HCT116 (cell line): ENCODE measurements around the gene SYNPR. TPM values are rescaled to one million over a fixed set of nuclear protein-coding genes. Genes with fewer than 3 reads are reported as not detected.

Experiments
- ATAC-seq: fragments of 200-7000 bp; cut with Tn5 transposase; 2 replicates; pipeline ENCODE4 v1.9.1; 2020; ENCODE audit warnings: mild to moderate bottlenecking, moderate library complexity
- BruUV-seq: library from RNA; stranded (reverse); fragments of 400-500 nt; replicated peaks from 2 replicates; lab custom pipeline; 2021; lab: Mats Ljungman, UMichigan
- CTCF ChIA-PET: fragments of 300-600 bp; sonication (Branson Sonifier 250); formaldehyde crosslinking; loops from one replicate; lab custom pipeline; 2021; ENCODE audit warnings: antibody characterized with exemption; lab: Charles Lee
- POLR2A ChIA-PET: fragments of 300-600, 350-600 bp; sonication (Branson Sonifier 250); formaldehyde crosslinking; loops from one replicate; lab custom pipeline; 2021; ENCODE audit warnings: antibody characterized with exemption; lab: Charles Lee
- RAD21 ChIA-PET, 2 experiments: fragments of 300-600 bp; sonication (Branson Sonifier 250); formaldehyde crosslinking; loops; one replicate each; lab custom pipeline; 2023; ENCODE audit warnings: low total read pairs in 2 of 2; ENCODE audit not compliant: uncharacterized antibody in 2 of 2, unreplicated experiment in 2 of 2, low non-redundant PET in 1 of 2; lab: Charles Lee
- DNase-seq: peaks from one replicate; pipeline ENCODE4 v3.0.0-alpha.2; 2010; ENCODE audit warnings: low read depth, low spot score
- H2AFZ ChIP-seq: fragments of 200-600 bp; shearing (Covaris generic), sonication (generic); 2 replicates; pipeline ENCODE4 v1.6.1; 2017; ENCODE audit warnings: low read depth, mixed run types, mixed read lengths, antibody characterized with exemption, low read length; ENCODE audit not compliant: poor library complexity, severe bottlenecking
- H3K27ac ChIP-seq: 2 replicates; pipeline ENCODE4 v1.5.1; 2012; ENCODE audit warnings: low read depth, low read length
- H3K27me3 ChIP-seq: fragments of 200-600 bp; sonication (generic); 2 replicates; pipeline ENCODE4 v1.6.1; 2016; ENCODE audit warnings: mixed run types, low read length, mixed read lengths; ENCODE audit not compliant: insufficient read depth
- H3K36me3 ChIP-seq, 2 experiments: fragments of 200-500 bp in 1 of 2; fragments of 200-600 bp in 1 of 2; sonication (Bioruptor generic) in 1 of 2; sonication (generic) in 1 of 2; 2 replicates each; pipeline versions ENCODE4 v1.5.1 to v1.6.1; 2014 to 2016; ENCODE audit warnings: low read length in 2 of 2, inconsistent platforms in 1 of 2, mixed read lengths in 1 of 2, mixed run types in 1 of 2; ENCODE audit not compliant: insufficient read depth in 2 of 2, control insufficient read depth in 1 of 2
- H3K4me1 ChIP-seq, 2 experiments: fragments of 200-600 bp in 1 of 2; sonication (generic) in 1 of 2; 2 replicates each; pipeline versions ENCODE4 v1.5.1 to v1.6.1; 2012 to 2017; ENCODE audit warnings: low read length in 2 of 2, inconsistent platforms in 1 of 2, mild to moderate bottlenecking in 1 of 2, mixed read lengths in 1 of 2, mixed run types in 1 of 2, moderate library complexity in 1 of 2; ENCODE audit not compliant: insufficient read depth in 2 of 2, control insufficient read depth in 1 of 2
- H3K4me2 ChIP-seq: fragments of 200-600 bp; sonication (generic); 2 replicates; pipeline ENCODE4 v1.6.1; 2017; ENCODE audit warnings: mixed run types, low read length, mixed read lengths
- H3K4me3 ChIP-seq, 2 experiments: fragments of 200-600 bp in 1 of 2; sonication (generic) in 1 of 2; replicated peaks in 1 of 2; 2 replicates each; pipeline ENCODE4 v1.5.1; 2011 to 2016; ENCODE audit warnings: low read length in 2 of 2, control low read depth in 1 of 2, low read depth in 1 of 2, mild to moderate bottlenecking in 1 of 2, mixed read lengths in 1 of 2, mixed run types in 1 of 2
- H3K79me2 ChIP-seq: fragments of 200-600 bp; sonication (generic); 2 replicates; pipeline ENCODE4 v1.6.1; 2017; ENCODE audit warnings: mild to moderate bottlenecking, mixed run types, low read length, moderate library complexity, mixed read lengths; ENCODE audit not compliant: insufficient read depth
- H3K9ac ChIP-seq: fragments of 200-600 bp; sonication (generic); 2 replicates; pipeline ENCODE4 v1.6.1; 2016; ENCODE audit warnings: low read length, mixed read lengths
- H3K9me2 ChIP-seq: fragments of 200-600 bp; sonication (generic), shearing (Covaris generic); 2 replicates; pipeline ENCODE4 v1.6.1; 2017; ENCODE audit warnings: mixed run types, mild to moderate bottlenecking, moderate library complexity; ENCODE audit not compliant: insufficient read depth
- H3K9me3 ChIP-seq, 2 experiments: fragments of 200-500 bp in 1 of 2; fragments of 200-600 bp in 1 of 2; sonication (Bioruptor generic) in 1 of 2; sonication (generic) in 1 of 2; 2 replicates each; pipeline ENCODE4 v1.6.1; 2014 to 2017; ENCODE audit warnings: low read length in 2 of 2, mixed read lengths in 2 of 2, inconsistent platforms in 1 of 2, low read depth in 1 of 2, mild to moderate bottlenecking in 1 of 2, mixed run types in 1 of 2, moderate library complexity in 1 of 2; ENCODE audit not compliant: control insufficient read depth in 1 of 2, insufficient read depth in 1 of 2
- H4K20me1 ChIP-seq: fragments of 200-600 bp; sonication (generic), shearing (Covaris generic); 2 replicates; pipeline ENCODE4 v1.6.1; 2017; ENCODE audit warnings: mixed run types, mild to moderate bottlenecking, moderate library complexity; ENCODE audit not compliant: insufficient read depth
- CEBPB ChIP-seq: IDR thresholded peaks from 2 replicates; pipeline ENCODE4 v1.6.1; 2012; ENCODE audit warnings: low read depth
- EGR1 ChIP-seq: IDR thresholded peaks from 2 replicates; pipeline ENCODE4 v1.6.1; 2012; ENCODE audit warnings: low read depth
- ELF1 ChIP-seq: IDR thresholded peaks from 2 replicates; pipeline ENCODE4 v1.6.1; 2012; ENCODE audit warnings: low read depth, borderline replicate concordance
- EZH2phosphoT487 ChIP-seq: fragments of 200-600 bp; IDR thresholded peaks from 2 replicates; pipeline ENCODE4 v1.6.1; 2018; ENCODE audit warnings: antibody characterized with exemption, borderline replicate concordance
- JUND ChIP-seq: IDR thresholded peaks from 2 replicates; pipeline ENCODE4 v1.6.1; 2012
- MAX ChIP-seq: IDR thresholded peaks from 2 replicates; pipeline ENCODE4 v1.6.1; 2012
- POLR2A ChIP-seq: IDR thresholded peaks from 2 replicates; pipeline ENCODE4 v1.7.0; 2011; ENCODE audit warnings: borderline replicate concordance; ENCODE audit not compliant: insufficient read depth, insufficient read length; ENCODE audit errors: extremely low read depth
- POLR2AphosphoS5 ChIP-seq: IDR thresholded peaks from 2 replicates; pipeline ENCODE4 v1.6.1; 2011; ENCODE audit warnings: mild to moderate bottlenecking, low read depth, low read length, moderate library complexity
- REST ChIP-seq: IDR thresholded peaks from 2 replicates; pipeline ENCODE4 v1.6.1; 2012; ENCODE audit warnings: low read depth
- SIN3A ChIP-seq: IDR thresholded peaks from 2 replicates; pipeline ENCODE4 v1.6.1; 2012; ENCODE audit warnings: low read depth
- SP1 ChIP-seq: IDR thresholded peaks from 2 replicates; pipeline ENCODE4 v1.6.1; 2012; ENCODE audit warnings: low read depth
- SRF ChIP-seq: IDR thresholded peaks from 2 replicates; pipeline ENCODE4 v1.6.1; 2012; ENCODE audit warnings: low read depth
- TCF7L2 ChIP-seq: IDR thresholded peaks from 2 replicates; pipeline ENCODE4 v1.7.0; 2011; ENCODE audit warnings: borderline replicate concordance, inconsistent platforms; ENCODE audit not compliant: insufficient read depth, insufficient read length; ENCODE audit errors: extremely low read depth
- YY1 ChIP-seq: IDR thresholded peaks from 2 replicates; pipeline ENCODE4 v1.6.1; 2011; ENCODE audit warnings: low read length, low read depth, moderate library complexity, mild to moderate bottlenecking; ENCODE audit not compliant: insufficient replicate concordance; ENCODE audit errors: extremely low read depth
- ZBTB33 ChIP-seq: IDR thresholded peaks from 2 replicates; pipeline ENCODE4 v1.6.1; 2011; ENCODE audit warnings: mild to moderate bottlenecking, low read length, moderate library complexity; ENCODE audit not compliant: insufficient replicate concordance; ENCODE audit errors: extremely low read depth
- ZFX ChIP-seq: fragments of 450-650 bp; IDR thresholded peaks from 2 replicates; pipeline ENCODE4 v1.6.1; 2017
- ZNF274 ChIP-seq: fragments of 200-500 bp; sonication (Bioruptor generic); IDR thresholded peaks from 2 replicates; pipeline ENCODE4 v1.6.1; 2014; ENCODE audit warnings: mild to moderate bottlenecking, low read depth, low read length, inconsistent platforms
- intact Hi-C: fragments of 100-400 bp; cut with micrococcal nuclease; formaldehyde crosslinking; loops from 2 replicates; pipeline ENCODE4 v1.10.0; 2022
- total RNA-seq: library from RNA; stranded (reverse); gene quantifications from one replicate; pipeline ENCODE4 v1.2.1, GENCODE V29; 2021; ENCODE audit not compliant: unreplicated experiment

Gene SYNPR
- total RNA-seq, 1 experiment from 2014 or later: not detected

GRCh38 chr3:63244486-63244885 is 33.6 kb upstream of the SYNPR start:
- Histone ChIP-seq H4K20me1 (no peaks in the 10 kb centered on the region), H3K79me2 (no peaks in the 10 kb centered on the region), H3K27me3 (no peaks in the 10 kb centered on the region; the same call in 1 of the 2 replicates), H3K36me3 (no peaks in the 10 kb centered on the region), H3K4me1 (no peaks in the 10 kb centered on the region), H3K9me3 (no peaks in the 10 kb centered on the region), H3K4me3 (no peak overlapping the region), H3K9ac (no peak overlapping the region), H2AFZ (no peak overlapping the region), H3K4me2 (no peak overlapping the region), H3K9me2 (no peaks in the 10 kb centered on the region), H3K27ac (no peak overlapping the region)
- RAD21 ChIA-PET: no interaction called here
- intact Hi-C loops: no loop called here
- CTCF ChIA-PET: no interaction called here
- DNase-seq (no peak), ATAC-seq (no peak)
- TF ChIP-seq ZBTB33 (no peak), EGR1 (no peak), POLR2A (no peak), MAX (no peak), TCF7L2 (no peak), ZNF274 (no peak), ELF1 (no peak), YY1 (no peak), EZH2phosphoT487 (no peak), CEBPB (no peak), JUND (no peak), ZFX (no peak), SRF (no peak), POLR2AphosphoS5 (no peak), SIN3A (no peak), REST (no peak), SP1 (no peak)
- POLR2A ChIA-PET: no interaction called here
- BruUV-seq: no TSS peak
